Measurements from ENCODE around the gene SLC39A11.

The SLC39A11 gene

DNA sequence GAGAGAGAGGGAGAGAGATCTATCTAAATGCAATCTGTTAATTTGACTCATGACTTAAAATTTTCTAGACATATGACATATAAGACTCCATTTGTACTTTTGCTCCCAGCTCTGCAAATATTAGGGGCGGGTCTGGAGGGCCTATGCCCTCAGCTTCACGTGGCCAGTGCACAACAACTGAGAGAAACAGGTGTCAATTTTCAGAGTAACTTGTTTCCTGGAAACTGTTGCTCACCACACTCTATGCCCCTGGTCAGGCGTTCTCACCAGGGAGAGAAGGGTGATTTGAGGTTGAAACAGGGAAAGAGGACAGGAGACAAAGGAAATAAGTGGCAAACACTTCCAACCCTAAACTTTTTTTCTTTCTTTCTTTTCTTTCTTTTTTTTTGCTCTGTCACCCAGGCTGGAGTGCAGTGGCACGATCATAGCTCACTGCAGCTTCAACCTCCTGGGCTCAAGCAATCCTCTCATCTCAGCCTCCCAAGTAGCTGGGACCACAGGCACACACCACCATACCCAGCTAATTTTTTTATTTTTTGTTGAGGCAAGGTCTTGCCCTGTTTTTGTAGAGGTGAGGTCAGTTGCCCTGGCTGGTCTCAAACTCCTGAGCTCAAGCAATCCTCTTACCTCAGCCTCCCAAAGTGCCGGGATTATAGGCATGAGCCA, 270.0 kb downstream of the SLC39A11 start:
- no peak for DNase-seq (ENCODE audit: low spot score in 2 of 2)
- H3K27ac Mint-ChIP-seq: no peak overlapping the region
- ATAC-seq: no peak
- H3K36me3 Mint-ChIP-seq: peaks cover 7% of the 10 kb centered on the region
- H3K4me3 Mint-ChIP-seq: no peak overlapping the region
- H3K9me3 Mint-ChIP-seq: peaks cover 18% of the 10 kb centered on the region
- H3K4me1 Mint-ChIP-seq: peaks cover 11% of the 10 kb centered on the region

DNA sequence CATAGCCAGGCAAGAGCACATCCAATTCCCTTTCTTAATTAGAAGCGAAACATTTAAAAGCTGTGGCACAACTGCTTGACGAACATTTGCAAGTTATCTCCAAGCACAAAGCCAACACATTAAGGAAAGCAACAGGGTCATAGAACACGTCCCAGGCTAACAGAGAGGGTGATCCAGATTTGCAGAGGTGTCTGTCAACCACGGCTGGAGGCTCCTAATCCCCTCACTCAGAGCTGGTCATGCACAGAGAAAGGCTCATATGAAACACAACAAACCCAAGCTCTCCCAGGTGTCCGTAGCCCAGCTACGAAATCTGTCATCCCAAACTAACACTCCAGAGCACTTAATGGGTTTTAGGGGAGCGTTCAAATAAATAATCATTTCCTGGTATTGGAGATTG, 276.1 kb downstream of the SLC39A11 start:
- ATAC-seq (no peak), DNase-seq (ENCODE audit: low spot score in 2 of 2) (no peak)
- Mint-ChIP-seq H3K9me3 (peaks cover 6% of the 10 kb centered on the region), H3K36me3 (peaks cover 4% of the 10 kb centered on the region), H3K27ac (no peak overlapping the region), H3K4me3 (no peak overlapping the region), H3K4me1 (peaks cover 5% of the 10 kb centered on the region)

GRCh38 chr17:72813481-72813880, 279.0 kb downstream of the SLC39A11 start:
- peaks cover 10% of the 10 kb centered on the region for H3K9me3 Mint-ChIP-seq
- ATAC-seq (no peak), DNase-seq (ENCODE audit: low spot score in 2 of 2) (no peak)
- no peak overlapping the region for H3K4me3 Mint-ChIP-seq
- no peaks in the 10 kb centered on the region for H3K36me3 Mint-ChIP-seq
- H3K27ac Mint-ChIP-seq: no peak overlapping the region
- H3K4me1 Mint-ChIP-seq: no peaks in the 10 kb centered on the region

GRCh38 chr17:72812823-72813222, 279.7 kb downstream of the SLC39A11 start:
- Mint-ChIP-seq H3K27ac (no peak overlapping the region), H3K4me1 (no peaks in the 10 kb centered on the region), H3K36me3 (no peaks in the 10 kb centered on the region), H3K4me3 (no peak overlapping the region), H3K9me3 (peaks cover 10% of the 10 kb centered on the region)
- DNase-seq (ENCODE audit: low spot score in 2 of 2) (no peak), ATAC-seq (no peak)

GRCh38 chr17:72811976-72812687, 280.4 kb downstream of the SLC39A11 start:
- H3K9me3 Mint-ChIP-seq: peaks cover 10% of the 10 kb centered on the region
- no peaks in the 10 kb centered on the region for H3K36me3 Mint-ChIP-seq
- DNase-seq (ENCODE audit: low spot score in 2 of 2) (no peak), ATAC-seq (no peak)
- no peak overlapping the region for H3K27ac Mint-ChIP-seq
- no peaks in the 10 kb centered on the region for H3K4me1 Mint-ChIP-seq
- H3K4me3 Mint-ChIP-seq: no peak overlapping the region

DNA sequence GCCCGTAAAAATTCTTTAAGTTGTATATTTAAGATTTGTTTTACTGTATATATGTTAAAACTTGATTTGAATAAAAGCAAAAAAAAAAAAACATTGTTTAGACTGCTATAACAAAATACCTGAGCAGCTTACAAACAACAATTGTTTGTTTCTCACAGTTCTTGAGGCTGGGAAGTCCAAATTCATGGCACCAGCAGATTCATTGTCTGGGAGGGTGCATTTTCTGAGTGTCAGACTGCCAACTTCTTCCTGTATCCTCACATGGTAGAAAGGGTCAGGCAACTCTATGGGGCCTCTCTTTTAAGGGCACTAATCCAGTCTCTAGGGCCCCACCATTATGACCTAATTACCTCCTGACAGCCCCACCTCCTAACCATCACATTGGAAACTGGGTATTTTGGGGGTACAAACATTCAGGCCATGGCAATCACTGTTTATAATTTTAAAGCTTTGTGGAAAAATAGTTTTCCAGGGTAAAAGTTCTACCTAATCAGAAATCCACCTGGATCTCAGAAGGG, 281.4 kb downstream of the SLC39A11 start:
- no peak overlapping the region for H3K27ac Mint-ChIP-seq
- peaks cover 14% of the 10 kb centered on the region for H3K9me3 Mint-ChIP-seq
- H3K36me3 Mint-ChIP-seq: no peaks in the 10 kb centered on the region
- ATAC-seq (no peak), DNase-seq (ENCODE audit: low spot score in 2 of 2) (no peak)
- H3K4me3 Mint-ChIP-seq: no peak overlapping the region
- H3K4me1 Mint-ChIP-seq: no peaks in the 10 kb centered on the region

DNA sequence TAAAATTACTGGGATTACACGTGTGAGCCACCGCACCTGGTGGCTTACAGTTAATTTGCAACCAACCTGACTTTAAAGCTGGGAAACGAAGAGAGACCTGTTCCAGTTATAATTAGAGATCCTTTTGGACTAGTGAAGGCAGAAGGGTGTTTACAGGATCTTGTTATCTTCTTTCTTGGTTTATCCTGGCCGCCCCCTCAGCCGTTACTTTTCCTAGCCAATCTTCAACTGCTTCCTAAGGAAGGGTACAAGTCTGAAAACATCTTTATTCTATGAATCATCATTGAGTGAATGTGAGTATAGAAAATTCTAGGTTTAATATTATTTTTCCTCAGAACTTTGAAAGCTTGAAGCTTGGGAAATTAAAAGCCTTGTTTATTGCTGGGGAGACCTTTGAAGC, 286.5 kb downstream of the SLC39A11 start:
- H3K27ac Mint-ChIP-seq: no peak overlapping the region
- H3K9me3 Mint-ChIP-seq: peaks cover 11% of the 10 kb centered on the region
- H3K36me3 Mint-ChIP-seq: no peaks in the 10 kb centered on the region

GRCh38 chr17:72804949-72805707, 287.4 kb downstream of the SLC39A11 start:
- Mint-ChIP-seq H3K9me3 (peaks cover 17% of the 10 kb centered on the region), H3K4me1 (no peaks in the 10 kb centered on the region), H3K36me3 (no peaks in the 10 kb centered on the region), H3K27ac (no peak overlapping the region), H3K4me3 (no peak overlapping the region)
- ATAC-seq: no peak
- no peak for DNase-seq (ENCODE audit: low spot score in 2 of 2)

More for the DNA sequence above, 286.5 kb downstream of the SLC39A11 start:
- no peaks in the 10 kb centered on the region for H3K4me1 Mint-ChIP-seq
- ATAC-seq (no peak), DNase-seq (ENCODE audit: low spot score in 2 of 2) (no peak)
- H3K4me3 Mint-ChIP-seq: no peak overlapping the region

- Mint-ChIP-seq H3K4me1 (no peaks in the 10 kb centered on the region), H3K27ac (no peak overlapping the region), H3K4me3 (no peak overlapping the region), H3K36me3 (no peaks in the 10 kb centered on the region), H3K9me3 (peaks cover 23% of the 10 kb centered on the region)
- DNase-seq (ENCODE audit: low spot score in 2 of 2): no peak
- ATAC-seq: no peak
Measured at GRCh38 chr17:72802726-72803125, 289.8 kb downstream of the SLC39A11 start.

GRCh38 chr17:72797142-72797541, 295.3 kb downstream of the SLC39A11 start:
- no peaks in the 10 kb centered on the region for H3K36me3 Mint-ChIP-seq
- no peak for ATAC-seq

DNA sequence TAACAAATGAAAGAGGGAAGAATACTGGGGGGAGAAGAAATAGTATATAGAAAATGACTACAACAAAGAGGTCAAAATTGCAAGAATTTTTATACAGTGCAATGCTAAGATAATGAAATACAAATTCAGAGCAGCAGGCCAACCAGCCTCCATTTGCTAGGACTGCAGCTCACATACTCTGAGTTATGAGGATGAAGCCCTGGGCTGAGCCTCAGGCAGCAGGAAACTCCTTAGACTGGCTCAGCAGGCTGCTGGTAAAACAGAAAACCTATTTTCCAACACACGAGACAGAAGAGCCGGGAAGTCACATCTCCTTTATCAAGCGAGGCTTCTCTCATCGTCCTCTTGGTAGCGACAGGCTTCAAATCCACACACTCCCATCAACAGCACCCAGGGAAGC, 296.5 kb downstream of the SLC39A11 start:
- H3K36me3 Mint-ChIP-seq: no peaks in the 10 kb centered on the region
- ATAC-seq (no peak), DNase-seq (ENCODE audit: low spot score in 2 of 2) (no peak)
- no peak overlapping the region for H3K27ac Mint-ChIP-seq
- no peak overlapping the region for H3K4me3 Mint-ChIP-seq
- peaks cover 35% of the 10 kb centered on the region for H3K9me3 Mint-ChIP-seq
- no peaks in the 10 kb centered on the region for H3K4me1 Mint-ChIP-seq

More at GRCh38 chr17:72797142-72797541, 295.3 kb downstream of the SLC39A11 start:
- Mint-ChIP-seq H3K27ac (no peak overlapping the region), H3K4me3 (no peak overlapping the region), H3K4me1 (no peaks in the 10 kb centered on the region), H3K9me3 (peaks cover 32% of the 10 kb centered on the region)
- DNase-seq (ENCODE audit: low spot score in 2 of 2): no peak

GRCh38 chr17:72794152-72794551, 298.3 kb downstream of the SLC39A11 start:
- H3K4me3 Mint-ChIP-seq: no peak overlapping the region
- H3K4me1 Mint-ChIP-seq: no peaks in the 10 kb centered on the region
- peaks cover 24% of the 10 kb centered on the region for H3K9me3 Mint-ChIP-seq
- H3K36me3 Mint-ChIP-seq: no peaks in the 10 kb centered on the region
- no peak for DNase-seq (ENCODE audit: low spot score in 2 of 2)
- H3K27ac Mint-ChIP-seq: no peak overlapping the region
- no peak for ATAC-seq

GRCh38 chr17:72792771-72793170, 299.7 kb downstream of the SLC39A11 start:
- no peak for ATAC-seq
- Mint-ChIP-seq H3K27ac (no peak overlapping the region), H3K4me1 (no peaks in the 10 kb centered on the region), H3K4me3 (no peak overlapping the region), H3K36me3 (no peaks in the 10 kb centered on the region), H3K9me3 (peaks cover 19% of the 10 kb centered on the region)
- DNase-seq (ENCODE audit: low spot score in 2 of 2): no peak

DNA sequence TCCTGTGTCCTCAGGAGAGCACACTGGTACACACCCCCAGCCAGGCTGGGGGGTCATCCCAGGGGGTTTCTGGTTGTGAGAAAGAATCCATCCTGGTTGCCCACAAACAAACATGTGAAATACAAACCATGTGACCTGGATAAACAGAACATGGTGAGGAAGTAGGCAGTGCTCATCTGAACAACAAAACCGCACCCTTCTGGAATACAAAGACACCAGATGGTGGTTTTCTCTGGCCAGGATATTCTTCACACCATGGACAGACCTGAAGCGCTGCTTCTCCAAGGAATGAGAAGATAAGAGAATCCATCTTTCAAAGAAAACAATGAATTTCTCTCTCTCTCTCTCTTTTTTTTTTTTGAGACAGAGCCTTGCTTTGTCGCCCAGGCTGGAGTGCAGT, 302.3 kb downstream of the SLC39A11 start:
- Mint-ChIP-seq H3K36me3 (no peaks in the 10 kb centered on the region), H3K27ac (no peak overlapping the region), H3K4me1 (no peaks in the 10 kb centered on the region), H3K4me3 (no peak overlapping the region), H3K9me3 (peaks cover 17% of the 10 kb centered on the region)
- DNase-seq (ENCODE audit: low spot score in 2 of 2) (no peak), ATAC-seq (no peak)

DNA sequence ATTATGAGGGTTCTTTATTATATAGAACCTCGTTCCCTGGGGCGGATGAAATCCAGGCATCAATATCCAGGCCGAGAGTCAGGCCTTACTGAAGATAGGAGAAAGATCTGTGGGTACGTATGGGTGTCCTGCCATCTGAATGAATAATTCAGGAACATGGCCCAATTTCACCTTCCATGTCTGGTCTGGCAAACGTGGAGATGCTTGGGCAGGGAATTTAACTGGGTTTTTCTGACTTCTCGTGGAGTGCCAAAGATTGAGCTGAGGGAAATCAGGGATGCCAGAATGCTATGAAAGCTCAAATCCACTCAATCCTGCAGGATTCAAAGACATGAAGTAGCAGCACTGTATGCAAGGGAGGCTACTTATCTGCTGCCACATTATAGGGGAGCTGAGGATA, 302.8 kb downstream of the SLC39A11 start:
- DNase-seq (ENCODE audit: low spot score in 2 of 2) (no peak), ATAC-seq (no peak)
- Mint-ChIP-seq H3K4me3 (no peak overlapping the region), H3K4me1 (no peaks in the 10 kb centered on the region), H3K9me3 (peaks cover 13% of the 10 kb centered on the region), H3K27ac (no peak overlapping the region), H3K36me3 (no peaks in the 10 kb centered on the region)
